ENCODE measurements around the gene TNKS1BP1. TPM values are rescaled to one million over a fixed set of nuclear protein-coding genes. Genes with fewer than 3 reads are reported as not detected.
A peak's percentile ranks its signal among the peaks of the same experiment; 100 is the strongest.
"Not testable (repeated sequence)": the region's sequence is repeated elsewhere in the genome, so short reads cannot be mapped to it uniquely, and the experiment has no call there.

TNKS1BP1 gene
- total and polyA plus RNA-seq, 7 experiments from 2014 or later = 2.8 to 22.0 (median 12.5) TPM

DNA sequence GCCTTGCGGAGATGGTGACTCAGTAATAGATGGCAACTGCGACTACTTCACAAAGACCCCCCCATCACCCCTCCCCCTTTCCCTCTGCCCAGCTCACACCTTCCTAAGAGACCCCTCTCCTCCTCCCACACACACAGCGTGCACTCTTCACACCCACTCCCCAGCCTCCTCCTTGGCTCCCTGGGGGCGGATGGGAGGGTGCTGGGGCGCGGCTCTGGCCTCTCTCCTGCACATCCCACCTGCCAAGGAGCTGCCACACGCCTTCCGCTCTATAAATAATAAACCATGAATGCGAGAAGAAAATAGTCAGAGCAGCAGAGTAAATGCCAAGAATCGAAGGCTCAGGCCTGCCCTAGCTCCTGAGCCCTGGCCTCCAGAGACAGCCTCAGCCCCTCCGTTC is 17.9 kb upstream of the TNKS1BP1 start:
- Histone ChIP-seq H3K4me1 (ENCODE audit: control insufficient read depth in 2 of 2, insufficient read depth in 2 of 2, low read length in 2 of 2) (no peaks in the 10 kb centered on the region), H3K9me3 (ENCODE audit: control insufficient read depth in 2 of 3, low read length in 3 of 3) (no peaks in the 10 kb centered on the region), H3K4me3 (ENCODE audit: low read length) (no peak overlapping the region), H3K27ac (ENCODE audit: low read depth, low read length) (no peak overlapping the region), H3K27me3 (ENCODE audit: control insufficient read depth in 2 of 2, insufficient read depth in 2 of 2, low read length in 2 of 2) (no peaks in the 10 kb centered on the region), H3K36me3 (ENCODE audit: control insufficient read depth in 2 of 3, insufficient read depth in 3 of 3, low read length in 3 of 3) (no peaks in the 10 kb centered on the region)
- no peak overlapping the region for H3K27ac Mint-ChIP-seq
- intact Hi-C loops (cut with micrococcal nuclease) = no loop called here
- no peaks in the 10 kb centered on the region for H3K9me3 Mint-ChIP-seq
- no peak overlapping the region for H3K4me3 Mint-ChIP-seq
- DNase-seq = no peak
- H3K27me3 Mint-ChIP-seq = peaks cover 0 to 2% (median 0%) of the 10 kb centered on the region in 5 donors
- H3K4me1 Mint-ChIP-seq = peaks cover 0 to 10% (median 0%) of the 10 kb centered on the region in 7 donors
- no peak for ATAC-seq
- CTCF ChIA-PET = interaction anchor here (1.0 to 1.4 kb wide), 2 partner anchors 9 kb away, joined by 3 read pairs; no protein-coding TSS in a partner anchor
- H3K36me3 Mint-ChIP-seq = no peaks in the 10 kb centered on the region
- POLR2A ChIA-PET = no interaction called here

DNA sequence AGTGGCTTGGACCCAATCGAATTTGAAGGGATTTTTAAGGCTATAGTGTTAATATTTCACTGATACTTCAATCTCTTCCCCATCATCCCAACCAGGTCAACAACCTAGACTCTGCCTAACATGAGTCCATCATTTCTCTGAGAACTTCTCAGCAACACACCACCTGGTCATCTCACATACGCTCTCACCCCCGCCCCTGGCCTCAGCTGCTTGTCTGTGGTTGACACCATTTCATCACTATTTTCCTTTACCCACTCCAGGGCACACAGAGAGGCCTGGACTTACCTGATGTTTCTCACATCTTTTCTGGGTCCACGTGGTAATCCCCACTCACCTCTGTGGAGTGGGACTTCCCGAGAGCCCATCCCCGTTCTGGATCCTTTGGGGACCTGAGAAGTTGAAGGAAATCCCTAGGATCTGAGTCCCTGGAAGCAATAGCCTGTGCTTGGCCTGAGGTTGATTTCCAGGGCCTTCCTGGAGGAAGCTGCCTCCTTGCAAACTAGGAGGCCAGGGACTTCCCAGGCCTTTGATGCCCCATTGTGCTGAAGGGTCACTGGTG is 16.6 kb upstream of the TNKS1BP1 start:
- peaks cover 0 to 2% (median 0%) of the 10 kb centered on the region in 5 donors for H3K27me3 Mint-ChIP-seq

DNA sequence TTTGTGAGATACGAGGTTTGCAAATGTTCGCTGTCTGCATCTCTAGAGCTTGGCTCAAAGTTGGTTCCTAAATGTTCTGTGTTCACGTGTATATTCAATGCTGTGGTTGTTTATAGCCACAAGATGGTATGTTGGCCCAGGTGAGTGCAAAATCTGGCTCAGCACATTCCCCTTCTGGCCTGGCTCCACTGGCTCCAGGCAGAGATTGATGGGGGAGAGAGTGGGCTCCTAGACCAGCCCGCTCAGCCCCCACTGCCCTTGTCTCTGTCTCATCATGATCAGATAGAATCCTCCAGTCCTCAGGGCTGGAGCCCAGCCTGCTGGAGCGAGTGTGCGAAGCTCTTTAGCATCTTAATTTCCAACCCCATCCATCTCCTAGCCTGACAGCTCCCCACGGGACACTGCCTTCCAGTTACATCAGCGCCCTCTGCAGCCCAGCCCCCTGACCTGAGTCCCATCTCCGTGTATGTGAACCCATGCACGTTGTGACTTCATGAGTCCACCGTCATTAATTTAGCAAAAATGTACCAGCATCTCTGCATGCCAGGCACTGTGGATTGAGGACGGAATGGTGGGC is 15.4 kb upstream of the TNKS1BP1 start:
- Histone ChIP-seq H3K27me3 (ENCODE audit: control insufficient read depth in 2 of 2, insufficient read depth in 2 of 2, low read length in 2 of 2) (no peaks in the 10 kb centered on the region), H3K4me1 (ENCODE audit: control insufficient read depth in 2 of 2, insufficient read depth in 2 of 2, low read length in 2 of 2) (peaks cover 8 to 10% of the 10 kb centered on the region in 2 donors), H3K36me3 (ENCODE audit: control insufficient read depth in 2 of 3, insufficient read depth in 3 of 3, low read length in 3 of 3) (no peaks in the 10 kb centered on the region), H3K9me3 (ENCODE audit: control insufficient read depth in 2 of 3, low read length in 3 of 3) (no peaks in the 10 kb centered on the region), H3K27ac (ENCODE audit: low read depth, low read length) (no peak overlapping the region), H3K4me3 (ENCODE audit: low read length) (no peak overlapping the region)
- H3K9me3 Mint-ChIP-seq = no peaks in the 10 kb centered on the region
- POLR2A ChIA-PET = no interaction called here
- H3K27ac Mint-ChIP-seq = no peak overlapping the region
- DNase-seq (no peak), ATAC-seq (no peak)
- peaks cover 0 to 2% (median 0%) of the 10 kb centered on the region in 5 donors for H3K27me3 Mint-ChIP-seq
- CTCF ChIA-PET = no interaction called here
- peaks cover 3 to 15% (median 11%) of the 10 kb centered on the region in 7 donors for H3K4me1 Mint-ChIP-seq
- intact Hi-C loops (cut with micrococcal nuclease) = no loop called here
- no peaks in the 10 kb centered on the region for H3K36me3 Mint-ChIP-seq
- H3K4me3 Mint-ChIP-seq = no peak overlapping the region

More for the DNA sequence above, 16.6 kb upstream of the TNKS1BP1 start:
- ChIA-PET POLR2A (no interaction called here), CTCF (interaction anchor here (0.6 kb wide), 1 partner anchor 136 kb away, joined by 4 read pairs; no protein-coding TSS in a partner anchor)
- Histone ChIP-seq H3K9me3 (ENCODE audit: control insufficient read depth in 2 of 3, low read length in 3 of 3) (no peaks in the 10 kb centered on the region), H3K27ac (ENCODE audit: low read depth, low read length) (no peak overlapping the region), H3K4me1 (ENCODE audit: control insufficient read depth in 2 of 2, insufficient read depth in 2 of 2, low read length in 2 of 2) (peaks cover 3 to 5% of the 10 kb centered on the region in 2 donors), H3K27me3 (ENCODE audit: control insufficient read depth in 2 of 2, insufficient read depth in 2 of 2, low read length in 2 of 2) (no peaks in the 10 kb centered on the region), H3K36me3 (ENCODE audit: control insufficient read depth in 2 of 3, insufficient read depth in 3 of 3, low read length in 3 of 3) (no peaks in the 10 kb centered on the region), H3K4me3 (ENCODE audit: low read length) (no peak overlapping the region)
- Mint-ChIP-seq H3K4me1 (peaks cover 3 to 10% (median 5%) of the 10 kb centered on the region in 7 donors), H3K27ac (no peak overlapping the region), H3K36me3 (no peaks in the 10 kb centered on the region), H3K9me3 (no peaks in the 10 kb centered on the region), H3K4me3 (no peak overlapping the region)
- DNase-seq (no peak), ATAC-seq (no peak)
- intact Hi-C loops (cut with micrococcal nuclease) = no loop called here

DNA sequence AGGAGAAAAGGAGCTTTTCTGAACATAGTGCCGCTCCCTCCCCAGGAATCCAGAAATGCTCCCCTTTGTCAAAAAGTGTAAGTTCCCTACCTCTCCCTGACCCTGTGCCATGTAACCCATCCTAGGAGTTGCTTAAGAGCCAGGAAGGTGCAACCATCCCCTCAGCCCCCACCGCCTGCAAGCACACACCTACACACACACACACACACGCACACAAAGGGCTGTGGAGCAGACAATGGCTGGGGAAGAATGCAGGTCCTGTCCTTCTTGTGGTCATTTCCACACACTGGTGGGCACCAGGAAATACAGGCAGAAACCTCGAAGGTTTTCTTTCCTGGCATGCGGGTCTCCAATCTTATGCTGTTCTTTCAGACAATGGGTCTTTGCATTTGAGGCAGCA is 14.6 kb upstream of the TNKS1BP1 start:
- POLR2A ChIA-PET = interaction anchor here (6.0 kb wide), 1 partner anchor 14 kb away, joined by 94 read pairs; the partner anchor contains the start of gene TNKS1BP1

DNA sequence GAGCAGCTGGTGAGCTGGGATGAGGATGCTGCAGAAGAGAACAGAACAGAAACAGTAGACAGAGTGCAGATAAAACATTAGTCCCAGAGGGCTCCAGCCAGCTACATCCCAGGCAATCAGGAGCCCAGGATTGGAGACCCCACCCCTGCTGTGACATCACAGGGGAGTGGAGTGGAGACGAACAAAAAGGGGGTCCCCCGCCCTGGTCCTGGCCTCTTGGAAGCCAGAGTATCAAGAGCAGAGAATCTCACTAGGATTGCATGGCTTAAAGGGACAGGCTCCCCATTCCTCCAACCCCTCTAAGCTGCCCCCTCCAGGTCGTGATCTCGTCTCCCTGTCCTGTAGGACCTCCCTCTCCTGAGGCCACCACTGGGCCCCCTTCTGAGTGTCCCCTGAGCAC is 13.4 kb upstream of the TNKS1BP1 start, which contains the start of gene P2RX3:
Gene P2RX3 (plus strand): TSS at position 211 of the 400 bp plus-strand sequence. CDS start 199 bp downstream, outside the sequence.
- intact Hi-C loops (cut with micrococcal nuclease) = loop anchor here in 1 of 2 donors (5.0 kb wide), 3 partner anchors 89 to 1239 kb away; partner anchors contain the start of genes LPXN, SLC43A3 and ZFP91

More for the DNA sequence above, 14.6 kb upstream of the TNKS1BP1 start:
- ATAC-seq (no peak), DNase-seq (no peak)
- Histone ChIP-seq H3K27me3 (ENCODE audit: control insufficient read depth in 2 of 2, insufficient read depth in 2 of 2, low read length in 2 of 2) (no peaks in the 10 kb centered on the region), H3K9me3 (ENCODE audit: control insufficient read depth in 2 of 3, low read length in 3 of 3) (no peaks in the 10 kb centered on the region), H3K4me1 (ENCODE audit: control insufficient read depth in 2 of 2, insufficient read depth in 2 of 2, low read length in 2 of 2) (peaks cover 15 to 18% of the 10 kb centered on the region in 2 donors), H3K4me3 (ENCODE audit: low read length) (no peak overlapping the region), H3K27ac (ENCODE audit: low read depth, low read length) (no peak overlapping the region), H3K36me3 (ENCODE audit: control insufficient read depth in 2 of 3, insufficient read depth in 3 of 3, low read length in 3 of 3) (no peaks in the 10 kb centered on the region)
- Mint-ChIP-seq H3K27ac (no peak overlapping the region), H3K9me3 (no peaks in the 10 kb centered on the region), H3K4me1 (peaks cover 11 to 23% (median 19%) of the 10 kb centered on the region in 7 donors), H3K4me3 (peak overlapping the region in 2 of 10 donors; percentile 45 to 48), H3K27me3 (peaks cover 0 to 2% (median 0%) of the 10 kb centered on the region in 5 donors), H3K36me3 (peaks cover 0 to 2% (median 0%) of the 10 kb centered on the region in 5 donors)
- CTCF ChIA-PET = no interaction called here
- intact Hi-C loops (cut with micrococcal nuclease) = loop anchor here in 1 of 2 donors (5.0 kb wide), 3 partner anchors 88 to 1238 kb away; partner anchors contain the start of genes LPXN, SLC43A3 and ZFP91

DNA sequence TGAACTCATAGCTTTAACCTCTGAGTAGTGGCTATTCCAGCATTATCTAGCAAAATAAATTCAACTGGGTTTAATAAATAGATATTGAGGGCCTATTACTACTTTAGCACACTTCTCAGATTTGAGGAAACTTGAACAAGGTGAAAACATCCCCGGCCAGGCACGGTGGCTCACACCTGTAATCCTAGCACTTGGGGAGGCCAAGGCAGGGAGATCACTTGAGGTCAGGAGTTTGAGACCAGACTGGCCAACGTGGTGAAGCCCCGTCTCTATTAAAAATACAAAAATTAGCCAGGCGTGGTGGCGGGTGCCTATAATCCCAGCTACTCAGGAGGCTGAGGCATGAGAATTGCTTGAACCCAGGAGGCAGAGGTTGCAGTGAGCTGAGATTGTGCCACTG is 12.1 kb upstream of the TNKS1BP1 start:
- H3K4me1 Mint-ChIP-seq = peaks cover 19 to 39% (median 35%) of the 10 kb centered on the region in 7 donors
- not testable (repeated sequence) for H3K27me3 Mint-ChIP-seq; DNase-seq; ATAC-seq; H3K27me3 ChIP-seq (ENCODE audit: control insufficient read depth in 2 of 2, insufficient read depth in 2 of 2, low read length in 2 of 2); H3K9me3 Mint-ChIP-seq; H3K4me3 ChIP-seq (ENCODE audit: low read length); H3K9me3 ChIP-seq (ENCODE audit: control insufficient read depth in 2 of 3, low read length in 3 of 3)
- Histone ChIP-seq H3K4me1 (ENCODE audit: control insufficient read depth in 2 of 2, insufficient read depth in 2 of 2, low read length in 2 of 2) (peaks cover 15 to 19% of the 10 kb centered on the region in 2 donors), H3K27ac (ENCODE audit: low read depth, low read length) (peak overlapping the region; percentile 91), H3K36me3 (ENCODE audit: control insufficient read depth in 2 of 3, insufficient read depth in 3 of 3, low read length in 3 of 3) (peaks cover 4 to 16% (median 8%) of the 10 kb centered on the region in 3 experiments)
- intact Hi-C loops (cut with micrococcal nuclease) = loop anchor here in 1 of 2 donors (1.0 to 5.0 kb wide), 4 partner anchors 8 to 1240 kb away; partner anchors contain the start of genes LPXN, SLC43A3 and ZFP91
- ChIA-PET CTCF (interaction anchor here (0.6 to 1.3 kb wide), 4 partner anchors 9 to 1799 kb away, joined by 3 to 4 read pairs (median 3); partner anchors contain the start of gene TNKS1BP1), POLR2A (interaction anchor here (0.6 to 6.0 kb wide), 2 partner anchors 12 to 156 kb away, joined by 3 to 94 read pairs; partner anchors contain the start of gene TNKS1BP1)
- peaks cover 0 to 11% (median 5%) of the 10 kb centered on the region in 5 donors for H3K36me3 Mint-ChIP-seq
- H3K4me3 Mint-ChIP-seq = peak overlapping the region in 8 of 10 donors; percentile 89 to 98 (median 94)
- H3K27ac Mint-ChIP-seq = peak overlapping the region; percentile 96 to 100 (median 99)

More for the DNA sequence above, 13.4 kb upstream of the TNKS1BP1 start, which contains the start of gene P2RX3:
- Histone ChIP-seq H3K36me3 (ENCODE audit: control insufficient read depth in 2 of 3, insufficient read depth in 3 of 3, low read length in 3 of 3) (peaks cover 0 to 3% (median 0%) of the 10 kb centered on the region in 3 experiments), H3K27ac (ENCODE audit: low read depth, low read length) (no peak within 1 kb of the TSS), H3K27me3 (ENCODE audit: control insufficient read depth in 2 of 2, insufficient read depth in 2 of 2, low read length in 2 of 2) (no peaks in the 10 kb centered on the region), H3K4me3 (ENCODE audit: low read length) (no peak within 1 kb of the TSS), H3K9me3 (ENCODE audit: control insufficient read depth in 2 of 3, low read length in 3 of 3) (no peaks in the 10 kb centered on the region), H3K4me1 (ENCODE audit: control insufficient read depth in 2 of 2, insufficient read depth in 2 of 2, low read length in 2 of 2) (peaks cover 15 to 19% of the 10 kb centered on the region in 2 donors)
- POLR2A ChIA-PET = interaction anchor here (0.6 to 6.0 kb wide), 2 partner anchors 13 to 16 kb away, joined by 3 to 94 read pairs; partner anchors contain the start of gene TNKS1BP1
- no peak for DNase-seq
- CTCF ChIA-PET = interaction anchor here (0.8 to 1.5 kb wide), 3 partner anchors 12 to 189 kb away, joined by 3 to 4 read pairs (median 3); no protein-coding TSS in a partner anchor
- peaks cover 0 to 6% (median 0%) of the 10 kb centered on the region in 5 donors for H3K36me3 Mint-ChIP-seq
- H3K27me3 Mint-ChIP-seq = peaks cover 0 to 2% (median 0%) of the 10 kb centered on the region in 5 donors
- peaks cover 17 to 35% (median 30%) of the 10 kb centered on the region in 7 donors for H3K4me1 Mint-ChIP-seq
- H3K27ac Mint-ChIP-seq = peak within 1 kb of the TSS in 7 of 9 donors; percentile 53 to 97 (median 78)
- H3K4me3 Mint-ChIP-seq = peak within 1 kb of the TSS in 3 of 10 donors; percentile 10 to 67 (median 32)
- ATAC-seq = no peak
- H3K9me3 Mint-ChIP-seq = no peaks in the 10 kb centered on the region
